Esophagus muscularis mucosa (tissue), 4 donors: ENCODE measurements around the gene PEX26.

ENCODE experiments used
- CTCF ChIP-seq, 3 experiments: fragments of 200-600 bp in 2 of 3; fragments of 450-650 bp in 1 of 3; sonication (generic) in 2 of 3; IDR thresholded peaks; one replicate each; pipeline ENCODE4 v1.5.1; 2017 to 2019; ENCODE audit warnings: antibody characterized with exemption in 3 of 3, mild to moderate bottlenecking in 2 of 3, moderate library complexity in 1 of 3
- EP300 ChIP-seq: sonication (generic); formaldehyde crosslinking; IDR thresholded peaks from one replicate; pipeline ENCODE4 v1.6.1; 2017; ENCODE audit warnings: antibody characterized with exemption
- POLR2A ChIP-seq: fragments of 450-650 bp; IDR thresholded peaks from one replicate; pipeline ENCODE4 v1.6.1; 2017; ENCODE audit warnings: antibody characterized with exemption, moderate library complexity, mild to moderate bottlenecking, low read depth
- POLR2AphosphoS5 ChIP-seq, 2 donors: sonication (generic); formaldehyde crosslinking; IDR thresholded peaks; one replicate each; pipeline ENCODE4 v1.6.1; 2017; ENCODE audit warnings: antibody characterized with exemption in 2 of 2

- TF ChIP-seq CTCF (IDR thresholded peaks at IDR 0.05): peak in 1 of 3 experiments; percentile 26
- TF ChIP-seq POLR2AphosphoS5 (IDR thresholded peaks at IDR 0.05): peak; percentile 16 to 51
- TF ChIP-seq EP300: no peak
- TF ChIP-seq POLR2A: no peak
Observed at GRCh38 chr22:18091916-18092526, 14.2 kb downstream of the PEX26 start.
